Gastrocnemius medialis (tissue), 4 donors: Measurements from ENCODE around the gene DHRS7B.

Source experiments
- POLR2A ChIP-seq, 2 donors: fragments of 450-650 bp; IDR thresholded peaks; one replicate each; pipeline ENCODE4 v1.6.1; 2017; ENCODE audit warnings: antibody characterized with exemption in 2 of 2, mild to moderate bottlenecking in 2 of 2, moderate library complexity in 2 of 2
- TF ChIP-seq, protein P1 (sequence below), 5 experiments: fragments of 450-650 bp in 3 of 5; fragments of 200-600 bp in 2 of 5; sonication (generic) in 2 of 5; IDR thresholded peaks in 4 of 5; conservative IDR thresholded peaks in 1 of 5; 1 replicate in 4 of 5; 2 replicates in 1 of 5; pipeline ENCODE4 v1.5.1; 2016 to 2019; ENCODE audit warnings: antibody characterized with exemption in 5 of 5, mild to moderate bottlenecking in 3 of 5, moderate library complexity in 3 of 5

DNA sequence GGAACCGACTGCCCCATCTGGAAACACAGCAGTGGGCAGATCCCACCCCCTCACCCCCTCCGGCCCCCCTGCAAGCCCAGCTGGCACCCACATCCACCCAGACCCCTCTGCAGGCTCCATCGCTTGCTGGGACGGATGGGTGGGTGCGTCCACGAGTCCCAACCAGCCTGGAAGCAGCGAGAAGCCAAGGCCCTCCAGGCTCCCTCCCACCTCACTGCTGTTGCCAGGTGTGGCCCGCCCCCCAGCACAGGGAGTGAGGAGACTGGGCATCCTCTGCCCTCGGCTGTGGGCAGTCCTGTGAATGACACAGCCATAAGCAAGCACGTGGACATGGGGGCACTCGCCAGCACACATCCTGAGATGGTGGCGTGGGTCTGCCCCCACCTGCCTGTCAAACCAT, 75.7 kb downstream of the DHRS7B start:
- no peak for TF ChIP-seq POLR2A (IDR thresholded peaks at IDR 0.05)
- TF ChIP-seq, protein P1, sequence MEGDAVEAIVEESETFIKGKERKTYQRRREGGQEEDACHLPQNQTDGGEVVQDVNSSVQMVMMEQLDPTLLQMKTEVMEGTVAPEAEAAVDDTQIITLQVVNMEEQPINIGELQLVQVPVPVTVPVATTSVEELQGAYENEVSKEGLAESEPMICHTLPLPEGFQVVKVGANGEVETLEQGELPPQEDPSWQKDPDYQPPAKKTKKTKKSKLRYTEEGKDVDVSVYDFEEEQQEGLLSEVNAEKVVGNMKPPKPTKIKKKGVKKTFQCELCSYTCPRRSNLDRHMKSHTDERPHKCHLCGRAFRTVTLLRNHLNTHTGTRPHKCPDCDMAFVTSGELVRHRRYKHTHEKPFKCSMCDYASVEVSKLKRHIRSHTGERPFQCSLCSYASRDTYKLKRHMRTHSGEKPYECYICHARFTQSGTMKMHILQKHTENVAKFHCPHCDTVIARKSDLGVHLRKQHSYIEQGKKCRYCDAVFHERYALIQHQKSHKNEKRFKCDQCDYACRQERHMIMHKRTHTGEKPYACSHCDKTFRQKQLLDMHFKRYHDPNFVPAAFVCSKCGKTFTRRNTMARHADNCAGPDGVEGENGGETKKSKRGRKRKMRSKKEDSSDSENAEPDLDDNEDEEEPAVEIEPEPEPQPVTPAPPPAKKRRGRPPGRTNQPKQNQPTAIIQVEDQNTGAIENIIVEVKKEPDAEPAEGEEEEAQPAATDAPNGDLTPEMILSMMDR (IDR thresholded peaks at IDR 0.05 in 4 of 5, conservative IDR thresholded peaks at IDR 0.05 in 1 of 5), result no peak
